ENCODE data around the gene CSTB.

- TF ChIP-seq POLR2AphosphoS5 (IDR thresholded peaks at IDR 0.05) = no peak
- no peak for TF ChIP-seq CTCF (IDR thresholded peaks at IDR 0.05)
- no peak for TF ChIP-seq POLR2A (IDR thresholded peaks at IDR 0.05)
- no peak for TF ChIP-seq EP300 (IDR thresholded peaks at IDR 0.05)
Measured at GRCh38 chr21:43808367-43808766, 32.3 kb upstream of the CSTB start.
